ENCODE measurements around the gene KSR2. TPM values are rescaled to one million over a fixed set of nuclear protein-coding genes. Genes with fewer than 3 reads are reported as not detected.

Gene KSR2
- total RNA-seq, 2 experiments from 2014 or later = 0.12 to 0.45 TPM

DNA sequence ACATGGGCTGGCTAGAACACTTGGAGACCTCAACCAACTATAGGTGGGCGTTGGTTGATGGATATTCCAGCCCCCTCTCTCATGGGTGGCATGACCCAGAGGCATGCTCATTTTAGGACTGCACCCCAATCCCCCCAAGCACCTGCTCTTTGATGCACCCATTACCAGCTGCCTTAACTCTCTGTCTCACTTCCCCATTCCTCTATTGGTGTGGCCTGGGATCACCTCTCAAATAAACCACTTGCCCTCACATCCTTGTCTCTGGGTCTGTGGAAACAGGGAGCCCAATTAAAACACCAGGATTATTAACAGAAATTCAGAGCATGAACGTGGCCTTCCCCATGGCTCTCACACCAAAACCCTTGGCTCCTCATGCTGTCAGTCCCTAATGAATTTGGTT, 405.1 kb downstream of the KSR2 start:
- intact Hi-C loops (cut with micrococcal nuclease) = no loop called here
- Mint-ChIP-seq H3K4me1 (ENCODE audit: low read depth) (no peaks in the 10 kb centered on the region), H3K27me3 (no peaks in the 10 kb centered on the region), H3K4me3 (no peak overlapping the region), H3K27ac (no peak overlapping the region), H3K36me3 (no peaks in the 10 kb centered on the region), H3K9me3 (no peaks in the 10 kb centered on the region)
- POLR2A ChIA-PET = no interaction called here
- DNase-seq = no peak
- CTCF ChIA-PET = no interaction called here

DNA sequence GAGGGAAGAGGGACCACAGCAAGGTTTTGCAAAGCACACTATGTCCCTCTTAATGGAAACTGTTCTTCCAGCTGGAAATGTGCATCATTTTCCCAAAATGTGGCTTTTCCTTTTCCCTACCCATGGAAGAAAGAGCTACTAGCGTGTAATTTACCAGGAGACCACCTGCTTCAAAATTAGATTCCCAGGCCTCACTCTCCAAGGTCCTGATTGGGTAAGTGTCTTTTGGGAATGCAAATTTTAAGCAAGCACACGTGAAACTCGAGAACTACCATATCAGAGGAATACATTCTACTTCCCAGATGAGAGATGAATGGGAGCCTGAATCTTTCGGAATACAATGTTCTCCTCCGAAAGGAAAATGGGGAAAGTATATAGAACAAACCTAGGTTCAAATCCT, 405.8 kb downstream of the KSR2 start:
- no peak overlapping the region for H3K27ac Mint-ChIP-seq
- ChIA-PET CTCF (no interaction called here), POLR2A (no interaction called here)
- no peaks in the 10 kb centered on the region for H3K36me3 Mint-ChIP-seq
- no peak for DNase-seq
- intact Hi-C loops (cut with micrococcal nuclease) = no loop called here
- no peaks in the 10 kb centered on the region for H3K27me3 Mint-ChIP-seq
- H3K9me3 Mint-ChIP-seq = no peaks in the 10 kb centered on the region
- H3K4me3 Mint-ChIP-seq = no peak overlapping the region
- no peaks in the 10 kb centered on the region for H3K4me1 Mint-ChIP-seq (ENCODE audit: low read depth)

DNA sequence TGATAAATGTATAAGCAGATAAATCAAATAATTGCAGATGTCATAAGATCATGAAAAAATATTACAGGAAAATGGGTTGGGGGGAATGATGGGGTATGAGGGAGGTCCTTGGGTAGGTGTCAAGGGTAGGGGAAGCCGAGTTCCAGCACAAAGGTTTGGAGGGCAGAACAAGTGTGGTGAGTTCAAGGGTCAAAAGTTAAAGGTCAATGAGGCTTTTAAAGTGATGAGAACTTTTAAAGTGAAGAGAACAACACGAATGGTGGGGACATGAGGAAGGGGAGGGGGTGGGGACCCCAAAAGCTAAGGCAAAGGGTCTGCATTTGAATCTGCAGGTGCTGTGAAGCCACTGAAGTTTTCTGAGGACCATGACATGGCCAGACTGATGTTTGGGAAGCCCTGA, 406.8 kb downstream of the KSR2 start:
- ChIA-PET CTCF (no interaction called here), POLR2A (no interaction called here)
- no peaks in the 10 kb centered on the region for H3K36me3 Mint-ChIP-seq
- H3K4me3 Mint-ChIP-seq = no peak overlapping the region
- no peaks in the 10 kb centered on the region for H3K27me3 Mint-ChIP-seq
- DNase-seq = no peak
- no peaks in the 10 kb centered on the region for H3K9me3 Mint-ChIP-seq
- H3K27ac Mint-ChIP-seq = no peak overlapping the region
- intact Hi-C loops (cut with micrococcal nuclease) = no loop called here
- no peaks in the 10 kb centered on the region for H3K4me1 Mint-ChIP-seq (ENCODE audit: low read depth)

DNA sequence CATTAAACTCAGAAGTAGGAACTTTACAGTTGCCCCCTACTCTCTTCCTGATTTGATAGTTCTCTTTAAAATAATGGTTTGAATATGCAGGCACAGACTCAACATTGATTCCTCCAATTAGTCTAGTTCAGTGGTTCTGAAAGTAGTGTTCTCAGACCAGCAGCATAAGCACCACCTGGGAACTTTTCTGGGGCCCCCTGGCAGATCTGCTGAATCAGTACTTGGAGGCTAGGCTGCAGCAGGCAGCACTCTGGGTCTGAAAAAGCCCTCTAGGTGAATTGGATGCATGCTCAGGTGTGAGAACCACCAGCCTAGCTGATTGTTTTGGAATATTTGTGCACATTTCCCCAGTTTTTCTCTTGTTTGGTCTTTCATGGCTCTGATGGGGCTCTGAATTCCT, 408.8 kb downstream of the KSR2 start:
- H3K27me3 Mint-ChIP-seq = no peaks in the 10 kb centered on the region
- peaks cover 2% of the 10 kb centered on the region for H3K9me3 Mint-ChIP-seq
- ChIA-PET CTCF (no interaction called here), POLR2A (no interaction called here)
- no peak overlapping the region for H3K27ac Mint-ChIP-seq
- H3K4me3 Mint-ChIP-seq = no peak overlapping the region
- no peak for DNase-seq
- H3K36me3 Mint-ChIP-seq = no peaks in the 10 kb centered on the region
- no peaks in the 10 kb centered on the region for H3K4me1 Mint-ChIP-seq (ENCODE audit: low read depth)
- intact Hi-C loops (cut with micrococcal nuclease) = no loop called here

DNA sequence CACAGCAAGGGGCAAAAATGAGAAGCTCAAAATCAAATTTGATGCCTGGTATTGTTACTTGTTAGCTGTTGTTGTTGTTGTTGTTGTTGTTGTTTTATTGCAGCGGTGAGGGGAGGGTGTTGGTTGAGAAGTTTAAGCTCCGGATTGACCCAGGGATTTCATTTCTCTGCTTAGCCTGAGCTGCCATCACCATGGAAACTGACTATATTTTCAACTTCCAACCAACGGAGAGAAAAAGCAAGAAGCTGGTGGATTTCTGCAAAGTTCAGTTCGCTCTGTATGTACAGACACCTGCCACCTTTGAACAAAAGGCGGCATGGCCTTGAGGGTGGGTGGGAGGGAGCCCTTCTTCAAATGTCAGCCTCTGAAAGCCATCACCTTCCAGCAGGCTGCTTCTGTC, 412.9 kb downstream of the KSR2 start:
- Mint-ChIP-seq H3K4me1 (ENCODE audit: low read depth) (no peaks in the 10 kb centered on the region), H3K9me3 (peaks cover 8% of the 10 kb centered on the region), H3K27me3 (no peaks in the 10 kb centered on the region), H3K36me3 (no peaks in the 10 kb centered on the region), H3K27ac (no peak overlapping the region), H3K4me3 (no peak overlapping the region)
- intact Hi-C loops (cut with micrococcal nuclease) = no loop called here
- POLR2A ChIA-PET = no interaction called here
- CTCF ChIA-PET = no interaction called here
- DNase-seq = no peak

DNA sequence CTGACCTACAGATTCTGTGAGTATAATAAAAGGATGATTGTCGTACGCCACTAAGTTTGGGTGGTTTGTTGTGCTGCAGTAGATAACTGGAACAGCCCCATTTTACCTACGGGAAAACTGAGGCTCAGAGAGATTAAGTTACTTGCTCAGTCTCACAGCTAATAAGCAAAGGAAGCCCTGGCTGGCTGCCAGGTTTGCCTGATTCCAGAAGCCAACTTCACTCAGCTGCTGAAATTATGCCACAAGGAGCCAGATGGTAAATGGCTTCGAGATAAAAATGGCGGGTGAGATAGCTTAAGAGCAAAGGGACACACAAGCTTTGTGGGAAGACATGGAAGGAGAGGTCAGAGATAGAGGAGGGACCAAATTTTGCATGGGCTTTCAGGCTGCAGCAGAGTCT, 415.8 kb downstream of the KSR2 start:
- ChIA-PET CTCF (no interaction called here), POLR2A (no interaction called here)
- H3K4me1 Mint-ChIP-seq (ENCODE audit: low read depth) = no peaks in the 10 kb centered on the region
- DNase-seq = no peak
- H3K27me3 Mint-ChIP-seq = no peaks in the 10 kb centered on the region
- H3K4me3 Mint-ChIP-seq = no peak overlapping the region
- H3K36me3 Mint-ChIP-seq = no peaks in the 10 kb centered on the region
- intact Hi-C loops (cut with micrococcal nuclease) = no loop called here
- peaks cover 8% of the 10 kb centered on the region for H3K9me3 Mint-ChIP-seq
- H3K27ac Mint-ChIP-seq = no peak overlapping the region

DNA sequence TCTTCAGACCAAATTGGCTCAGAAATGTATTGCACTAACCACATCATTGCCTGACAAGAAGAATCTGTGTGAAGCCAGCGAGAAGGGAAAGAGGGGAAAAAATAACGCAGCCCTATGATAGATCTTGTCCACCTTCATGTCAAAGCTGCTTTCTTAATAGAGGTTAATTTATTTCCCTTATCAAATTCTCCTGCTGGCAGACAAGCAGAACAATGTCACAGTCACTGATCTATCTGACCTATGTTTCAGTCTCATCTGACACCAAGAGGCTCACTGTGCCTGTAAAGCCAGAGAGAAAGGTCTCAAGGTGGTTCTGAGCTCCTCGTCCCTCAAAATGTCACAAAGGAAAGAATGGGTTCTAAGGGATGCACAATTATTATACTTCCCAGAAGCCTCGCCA, 417.1 kb downstream of the KSR2 start:
- DNase-seq = no peak
- CTCF ChIA-PET = interaction anchor here (0.6 kb wide), 1 partner anchor 183 kb away, joined by 3 read pairs; no protein-coding TSS in a partner anchor

DNA sequence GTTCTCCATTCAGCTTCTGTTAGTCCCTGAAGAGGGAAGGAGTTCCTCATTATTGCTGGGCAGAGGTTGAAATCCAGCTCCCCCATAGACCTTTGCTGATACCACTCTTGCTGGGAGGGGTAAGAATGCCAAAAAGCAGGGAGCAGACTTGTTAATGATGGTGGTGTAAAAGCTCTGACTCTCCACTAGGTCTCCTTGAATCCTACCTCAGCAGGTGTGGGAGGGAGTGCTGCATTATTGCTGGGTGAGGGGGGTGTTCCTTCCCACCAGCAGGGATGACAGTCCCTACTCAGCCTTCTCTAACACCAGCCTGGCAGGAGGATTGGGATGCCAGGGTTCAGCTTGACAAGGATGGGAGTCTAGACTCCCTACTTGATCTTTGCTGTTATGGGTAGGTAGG, 421.6 kb downstream of the KSR2 start:
- no peak for DNase-seq
- ChIA-PET POLR2A (no interaction called here), CTCF (no interaction called here)
- intact Hi-C loops (cut with micrococcal nuclease) = no loop called here
- Mint-ChIP-seq H3K27ac (no peak overlapping the region), H3K4me1 (ENCODE audit: low read depth) (no peaks in the 10 kb centered on the region), H3K36me3 (no peaks in the 10 kb centered on the region), H3K27me3 (no peaks in the 10 kb centered on the region), H3K9me3 (peaks cover 6% of the 10 kb centered on the region), H3K4me3 (no peak overlapping the region)

More for the DNA sequence above, 417.1 kb downstream of the KSR2 start:
- H3K4me1 Mint-ChIP-seq (ENCODE audit: low read depth) = no peaks in the 10 kb centered on the region
- POLR2A ChIA-PET = no interaction called here
- no peak overlapping the region for H3K27ac Mint-ChIP-seq
- no peaks in the 10 kb centered on the region for H3K36me3 Mint-ChIP-seq
- peaks cover 8% of the 10 kb centered on the region for H3K9me3 Mint-ChIP-seq
- intact Hi-C loops (cut with micrococcal nuclease) = no loop called here
- no peaks in the 10 kb centered on the region for H3K27me3 Mint-ChIP-seq
- no peak overlapping the region for H3K4me3 Mint-ChIP-seq

DNA sequence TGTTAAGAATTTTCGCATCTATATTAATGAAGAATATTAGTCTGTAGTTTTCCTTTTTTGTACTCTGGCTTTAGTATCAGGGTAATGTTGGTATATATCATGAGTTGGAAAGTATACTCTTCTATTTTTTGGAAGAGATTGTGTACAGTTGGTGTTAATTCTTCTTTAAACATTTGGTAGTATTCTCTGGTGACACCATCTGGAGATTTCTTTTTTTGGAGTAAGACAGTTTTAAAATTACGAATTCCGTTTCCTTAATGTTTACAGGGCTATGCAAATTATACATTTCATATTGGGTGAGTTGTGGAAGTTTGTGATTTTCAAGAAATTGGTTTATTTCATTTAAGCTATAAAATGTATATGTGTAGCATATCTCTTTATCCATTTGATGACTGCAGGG, 423.6 kb downstream of the KSR2 start:
- H3K9me3 Mint-ChIP-seq = peaks cover 6% of the 10 kb centered on the region
- H3K4me3 Mint-ChIP-seq = no peak overlapping the region
- H3K36me3 Mint-ChIP-seq = no peaks in the 10 kb centered on the region
- DNase-seq = no peak
- H3K27me3 Mint-ChIP-seq = no peaks in the 10 kb centered on the region
- intact Hi-C loops (cut with micrococcal nuclease) = no loop called here
- ChIA-PET CTCF (no interaction called here), POLR2A (no interaction called here)
- no peaks in the 10 kb centered on the region for H3K4me1 Mint-ChIP-seq (ENCODE audit: low read depth)
- H3K27ac Mint-ChIP-seq = no peak overlapping the region

DNA sequence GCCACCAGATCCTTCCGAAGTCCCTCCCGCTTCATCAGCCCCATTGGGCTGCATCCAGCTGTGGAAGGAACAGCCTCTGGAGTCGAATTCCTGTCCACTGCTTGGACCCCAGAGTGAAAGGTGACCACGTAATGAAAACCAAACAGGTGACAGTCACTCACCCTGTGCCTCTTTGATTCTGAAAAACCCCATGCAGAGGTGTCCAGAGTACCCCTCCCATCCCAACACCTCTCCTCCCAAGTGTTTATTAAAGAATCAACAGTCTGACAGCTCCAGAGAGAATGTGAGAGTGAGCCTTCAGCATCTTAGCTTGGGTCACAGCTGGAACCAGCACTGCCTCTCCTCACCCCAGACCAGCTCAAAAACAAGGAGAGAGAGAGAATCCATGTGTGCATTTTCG, 428.8 kb downstream of the KSR2 start:
- no peak for DNase-seq
- H3K27ac Mint-ChIP-seq = no peak overlapping the region
- no peaks in the 10 kb centered on the region for H3K4me1 Mint-ChIP-seq (ENCODE audit: low read depth)
- H3K27me3 Mint-ChIP-seq = no peaks in the 10 kb centered on the region
- no peaks in the 10 kb centered on the region for H3K36me3 Mint-ChIP-seq
- intact Hi-C loops (cut with micrococcal nuclease) = no loop called here
- ChIA-PET POLR2A (no interaction called here), CTCF (no interaction called here)
- H3K4me3 Mint-ChIP-seq = no peak overlapping the region
- H3K9me3 Mint-ChIP-seq = no peaks in the 10 kb centered on the region

DNA sequence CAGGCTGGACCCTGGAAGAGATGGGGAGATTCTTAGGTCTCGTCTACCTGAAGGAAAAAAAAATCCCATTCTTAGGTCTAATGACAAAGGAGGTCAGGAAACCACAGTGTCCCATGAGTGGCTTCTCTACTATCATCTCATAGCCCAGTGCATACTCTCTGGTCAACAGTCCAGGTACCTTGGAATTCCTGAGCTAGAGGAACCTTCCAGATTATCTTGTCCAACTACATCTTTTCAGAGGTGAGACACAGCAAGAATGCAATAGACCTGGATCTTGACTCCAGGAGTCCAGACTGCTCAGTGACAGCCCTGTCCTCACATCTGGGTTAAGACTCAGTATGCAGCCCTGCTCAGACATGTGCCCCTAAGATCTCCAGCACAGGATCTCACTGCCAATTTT, 429.9 kb downstream of the KSR2 start:
- H3K9me3 Mint-ChIP-seq = no peaks in the 10 kb centered on the region
- DNase-seq = no peak
- no peaks in the 10 kb centered on the region for H3K4me1 Mint-ChIP-seq (ENCODE audit: low read depth)
- ChIA-PET POLR2A (no interaction called here), CTCF (no interaction called here)
- intact Hi-C loops (cut with micrococcal nuclease) = no loop called here
- H3K27me3 Mint-ChIP-seq = no peaks in the 10 kb centered on the region
- no peak overlapping the region for H3K27ac Mint-ChIP-seq
- no peaks in the 10 kb centered on the region for H3K36me3 Mint-ChIP-seq
- no peak overlapping the region for H3K4me3 Mint-ChIP-seq

DNA sequence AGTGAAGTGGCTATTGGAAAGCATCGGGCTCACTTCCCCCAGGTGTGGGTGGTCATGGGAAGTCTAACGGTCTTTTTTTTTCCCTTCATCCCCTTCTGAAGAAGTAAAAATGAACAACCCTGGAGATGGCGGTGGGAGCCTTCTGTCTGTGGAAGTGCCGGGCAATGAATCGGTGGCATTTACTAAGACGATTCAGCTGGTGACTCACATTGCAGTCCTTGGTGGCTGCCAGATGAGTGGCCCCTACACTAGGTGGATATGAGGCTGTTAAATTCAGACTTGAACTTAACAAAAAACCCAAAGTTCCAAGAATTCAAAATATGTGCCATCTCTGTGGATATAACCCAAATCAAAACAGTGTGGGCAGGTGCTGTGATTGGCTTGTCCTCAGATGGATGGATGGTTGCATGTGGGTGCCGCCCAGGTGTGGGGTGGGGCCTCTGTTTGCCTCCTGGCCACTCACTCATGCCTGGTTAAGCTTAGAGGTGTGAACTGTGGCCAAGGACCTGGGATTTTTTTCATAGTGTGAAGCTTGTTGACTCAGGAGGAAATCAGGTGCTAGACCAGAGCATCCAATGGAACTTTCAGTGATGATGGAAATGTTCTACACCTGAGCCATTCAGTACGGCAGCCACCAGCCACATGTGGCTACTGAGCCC, 430.6 kb downstream of the KSR2 start:
- H3K9me3 Mint-ChIP-seq = no peaks in the 10 kb centered on the region
- CTCF ChIA-PET = no interaction called here
- no peaks in the 10 kb centered on the region for H3K27me3 Mint-ChIP-seq
- POLR2A ChIA-PET = no interaction called here
- H3K27ac Mint-ChIP-seq = no peak overlapping the region
- H3K4me1 Mint-ChIP-seq (ENCODE audit: low read depth) = no peaks in the 10 kb centered on the region
- intact Hi-C loops (cut with micrococcal nuclease) = no loop called here
- no peak overlapping the region for H3K4me3 Mint-ChIP-seq
- no peaks in the 10 kb centered on the region for H3K36me3 Mint-ChIP-seq
- DNase-seq = no peak

DNA sequence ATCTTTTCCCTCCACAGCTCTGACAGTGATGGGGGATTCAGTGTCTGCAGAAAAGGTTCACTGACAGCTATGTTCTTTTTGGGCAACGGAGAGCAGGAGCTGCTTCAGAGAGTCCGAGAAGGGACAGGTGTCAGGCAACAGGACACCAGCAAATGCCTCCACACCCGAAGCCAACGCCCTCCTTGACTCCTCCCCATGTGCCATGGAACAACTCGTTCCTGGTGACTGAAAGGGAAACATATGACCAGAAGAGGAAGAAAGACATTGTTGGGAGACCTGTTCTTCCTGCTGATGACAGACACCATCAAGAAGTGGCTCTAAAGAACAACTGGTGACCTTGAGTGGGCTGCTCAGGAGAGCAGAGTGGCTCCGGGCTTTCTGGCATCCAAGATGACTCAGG, 435.1 kb downstream of the KSR2 start:
- Mint-ChIP-seq H3K4me1 (ENCODE audit: low read depth) (no peaks in the 10 kb centered on the region), H3K4me3 (no peak overlapping the region), H3K36me3 (no peaks in the 10 kb centered on the region), H3K27me3 (no peaks in the 10 kb centered on the region), H3K27ac (no peak overlapping the region), H3K9me3 (no peaks in the 10 kb centered on the region)
- POLR2A ChIA-PET = no interaction called here
- intact Hi-C loops (cut with micrococcal nuclease) = no loop called here
- CTCF ChIA-PET = no interaction called here
- DNase-seq = no peak

DNA sequence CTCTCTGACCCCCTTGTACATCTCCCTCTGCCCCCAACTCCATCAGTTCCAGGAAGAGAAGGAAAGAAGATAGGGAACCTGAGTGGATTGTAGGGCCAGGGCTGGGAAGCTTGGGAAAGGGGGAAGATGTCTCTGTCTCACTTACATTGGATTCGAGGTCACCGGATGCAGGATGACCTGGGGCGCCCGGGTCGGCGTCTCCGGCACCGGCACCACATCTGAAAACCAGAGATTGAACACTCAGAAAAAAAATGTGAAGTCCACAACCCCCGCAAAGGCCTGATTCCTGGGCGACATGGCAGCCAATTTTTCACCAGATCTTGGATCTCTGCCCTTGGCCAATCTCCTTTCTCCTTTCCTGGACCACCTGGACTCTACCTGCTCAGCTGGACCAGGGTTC, 438.0 kb downstream of the KSR2 start:
- ChIA-PET POLR2A (no interaction called here), CTCF (no interaction called here)
- intact Hi-C loops (cut with micrococcal nuclease) = no loop called here
- Mint-ChIP-seq H3K36me3 (no peaks in the 10 kb centered on the region), H3K9me3 (no peaks in the 10 kb centered on the region), H3K4me1 (ENCODE audit: low read depth) (no peaks in the 10 kb centered on the region), H3K27me3 (no peaks in the 10 kb centered on the region), H3K27ac (no peak overlapping the region), H3K4me3 (no peak overlapping the region)
- no peak for DNase-seq

Measured in activated CD4-positive, alpha-beta memory T cell treated with anti-CD3 and anti-CD28 coated beads for 36 hours (primary cell).